Ishikawa (cell line): ENCODE data around the gene MT1HL1.

ENCODE experiments used
- CEBPB ChIP-seq: IDR thresholded peaks from 2 replicates; pipeline ENCODE4 v1.6.1; 2012
- CREB1 ChIP-seq: IDR thresholded peaks from 2 replicates; pipeline ENCODE4 v1.6.1; 2012; ENCODE audit warnings: low read depth
- EGR1 ChIP-seq: IDR thresholded peaks from 2 replicates; pipeline ENCODE4 v1.6.1; 2012
- EP300 ChIP-seq: IDR thresholded peaks from 2 replicates; pipeline ENCODE4 v1.6.1; 2012; ENCODE audit warnings: borderline replicate concordance
- FOXM1 ChIP-seq: IDR thresholded peaks from 2 replicates; pipeline ENCODE4 v1.6.1; 2012; ENCODE audit warnings: low read depth, borderline replicate concordance
- MAX ChIP-seq: IDR thresholded peaks from 2 replicates; pipeline ENCODE4 v1.6.1; 2012
- NFIC ChIP-seq: IDR thresholded peaks from 2 replicates; pipeline ENCODE4 v1.6.1; 2012
- RAD21 ChIP-seq: IDR thresholded peaks from 2 replicates; pipeline ENCODE4 v1.6.1; 2012; ENCODE audit warnings: low read depth
- REST ChIP-seq: IDR thresholded peaks from 2 replicates; pipeline ENCODE4 v1.6.1; 2012; ENCODE audit warnings: low read depth, mild to moderate bottlenecking
- TAF1 ChIP-seq: IDR thresholded peaks from 2 replicates; pipeline ENCODE4 v1.6.1; 2012; ENCODE audit warnings: low read depth, mild to moderate bottlenecking
- TCF12 ChIP-seq: IDR thresholded peaks from 2 replicates; pipeline ENCODE4 v1.6.1; 2012; ENCODE audit warnings: low read depth
- TEAD4 ChIP-seq: IDR thresholded peaks from 2 replicates; pipeline ENCODE4 v1.6.1; 2012
- YY1 ChIP-seq: IDR thresholded peaks from 2 replicates; pipeline ENCODE4 v1.6.1; 2012; ENCODE audit warnings: low read depth
- ZBTB7A ChIP-seq: IDR thresholded peaks from 2 replicates; pipeline ENCODE4 v1.6.1; 2012; ENCODE audit warnings: low read depth
- TF ChIP-seq, protein P1 (sequence below): IDR thresholded peaks from 2 replicates; pipeline ENCODE4 v1.6.1; 2012

Gene MT1HL1

GRCh38 chr1:237013608-237014007 lies 9.4 kb upstream of the MT1HL1 start:
- no peak for TF ChIP-seq CREB1
- TF ChIP-seq TCF12: no peak
- TF ChIP-seq FOXM1: no peak
- no peak for TF ChIP-seq ZBTB7A
- TF ChIP-seq CEBPB: no peak
- no peak for TF ChIP-seq REST
- no peak for TF ChIP-seq TAF1
- TF ChIP-seq MAX: no peak
- no peak for TF ChIP-seq EGR1

DNA sequence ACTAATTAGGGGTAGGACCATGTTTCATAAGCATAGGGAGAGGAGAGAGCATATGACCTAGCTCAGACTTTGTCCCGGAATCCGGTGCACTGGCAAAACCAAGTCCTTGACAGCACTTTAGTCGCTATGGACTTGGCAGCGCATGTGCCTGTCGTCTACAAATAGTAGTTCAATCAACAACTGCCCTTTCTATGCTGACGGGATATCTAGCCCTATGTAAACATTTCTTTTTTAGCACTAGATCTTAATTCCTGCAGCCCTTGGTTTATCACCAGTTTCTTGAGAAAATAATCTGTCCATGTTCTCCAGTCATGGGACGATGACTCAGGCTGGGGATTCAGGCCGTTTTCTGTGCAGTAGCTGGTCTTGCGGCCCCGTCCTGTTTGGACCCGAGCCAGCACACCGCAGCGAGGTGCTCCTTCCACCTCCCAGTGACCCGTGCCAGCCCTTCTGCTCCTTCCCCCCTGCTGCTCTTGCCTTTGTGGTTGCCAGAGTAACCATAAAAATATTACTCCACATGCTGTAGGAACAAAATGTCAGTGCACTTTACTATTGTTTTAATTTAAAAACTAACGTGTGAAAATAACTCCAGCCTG lies 8.6 kb upstream of the MT1HL1 start:
- TF ChIP-seq EP300: peak; percentile 78
- TF ChIP-seq TEAD4: peak; percentile 37; the same call in 1 of the 2 replicates
- no peak for TF ChIP-seq EGR1
- no peak for TF ChIP-seq TAF1
- peak; percentile 77 for TF ChIP-seq TCF12
- peak; percentile 51 for TF ChIP-seq MAX
- peak; percentile 82 for TF ChIP-seq FOXM1
- TF ChIP-seq CEBPB: peak; percentile 40; the same call in 1 of the 2 replicates
- TF ChIP-seq NFIC: peak; percentile 97
- TF ChIP-seq, protein P1, sequence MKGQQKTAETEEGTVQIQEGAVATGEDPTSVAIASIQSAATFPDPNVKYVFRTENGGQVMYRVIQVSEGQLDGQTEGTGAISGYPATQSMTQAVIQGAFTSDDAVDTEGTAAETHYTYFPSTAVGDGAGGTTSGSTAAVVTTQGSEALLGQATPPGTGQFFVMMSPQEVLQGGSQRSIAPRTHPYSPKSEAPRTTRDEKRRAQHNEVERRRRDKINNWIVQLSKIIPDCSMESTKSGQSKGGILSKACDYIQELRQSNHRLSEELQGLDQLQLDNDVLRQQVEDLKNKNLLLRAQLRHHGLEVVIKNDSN: no peak
- no peak for TF ChIP-seq RAD21
- no peak for TF ChIP-seq YY1
- TF ChIP-seq REST: no peak
- TF ChIP-seq ZBTB7A: no peak
- no peak for TF ChIP-seq CREB1

- TF ChIP-seq REST (no peak), CREB1 (no peak), ZBTB7A (no peak), TEAD4 (no peak), MAX (no peak), EP300 (no peak), FOXM1 (no peak)
- TF ChIP-seq, protein P1: no peak
These were observed 8.1 kb upstream of the MT1HL1 start for GRCh38 chr1:237012361-237012760.

- TF ChIP-seq YY1 (no peak), TCF12 (no peak), CEBPB (no peak), NFIC (no peak), EP300 (no peak), REST (no peak), CREB1 (no peak), TAF1 (no peak), ZBTB7A (no peak), MAX (no peak), FOXM1 (no peak), TEAD4 (no peak), EGR1 (no peak), RAD21 (no peak)
- TF ChIP-seq, protein P1: no peak
These were observed 7.2 kb upstream of the MT1HL1 start for GRCh38 chr1:237011432-237011831.
